Mammary epithelial cell (primary cell): ENCODE measurements around the gene CTNNA1.

ENCODE experiments used
- CTCF ChIP-seq, 2 donors: IDR thresholded peaks in 1 of 2; conservative IDR thresholded peaks in 1 of 2; 2 replicates each; pipeline ENCODE4 v1.5.1; 2011 to 2012; ENCODE audit warnings: inconsistent platforms in 2 of 2, low read length in 2 of 2, mild to moderate bottlenecking in 2 of 2, control low read depth in 1 of 2, low read depth in 1 of 2; ENCODE audit not compliant: insufficient read depth in 1 of 2; ENCODE audit errors: extremely low read depth in 1 of 2
- EZH2 ChIP-seq: IDR thresholded peaks from 2 replicates; pipeline ENCODE4 v1.6.1; 2012; ENCODE audit warnings: low read length, inconsistent platforms, borderline replicate concordance

GRCh38 chr5:138961729-138962128 lies 208.5 kb downstream of the CTNNA1 start:
- TF ChIP-seq CTCF (conservative IDR thresholded peaks at IDR 0.05 in 1 of 2, IDR thresholded peaks at IDR 0.05 in 1 of 2; ENCODE audit: extremely low read depth in 1 of 2, insufficient read depth in 1 of 2, low read depth in 1 of 2, low read length in 2 of 2) (no peak), EZH2 (no peak)
